HG03045 (cell line): ENCODE data around the gene SH2D4B.
"Not testable (repeated sequence)": the region's sequence is repeated elsewhere in the genome, so short reads cannot be mapped to it uniquely, and the experiment has no call there.

Experiments
- ATAC-seq: cut with Tn5 transposase; IDR thresholded peaks from one replicate; pipeline ENCODE4 v1.9.1; 2021; ENCODE audit warnings: mild to moderate bottlenecking, moderate library complexity; ENCODE audit not compliant: unreplicated experiment

SH2D4B gene

GRCh38 chr10:80542053-80542452 lies 4.4 kb downstream of the SH2D4B start:
- ATAC-seq, result no peak

GRCh38 chr10:80542652-80543318 lies 5.1 kb downstream of the SH2D4B start:
- no peak for ATAC-seq

GRCh38 chr10:80543319-80543672 lies 5.6 kb downstream of the SH2D4B start:
- not testable (repeated sequence) for ATAC-seq

GRCh38 chr10:80544316-80544953 lies 6.7 kb downstream of the SH2D4B start:
- no peak for ATAC-seq

- ATAC-seq, result no peak
Observed at GRCh38 chr10:80545258-80545881, 7.7 kb downstream of the SH2D4B start.

- ATAC-seq, result no peak
Observed at GRCh38 chr10:80552151-80552646, 14.5 kb downstream of the SH2D4B start.

GRCh38 chr10:80553436-80553835 lies 15.7 kb downstream of the SH2D4B start:
- ATAC-seq, result no peak

- no peak for ATAC-seq
Observed at GRCh38 chr10:80554050-80554449, 16.3 kb downstream of the SH2D4B start.

GRCh38 chr10:80555415-80555814 lies 17.7 kb downstream of the SH2D4B start:
- ATAC-seq, result no peak

GRCh38 chr10:80561950-80562349 lies 24.2 kb downstream of the SH2D4B start:
- no peak for ATAC-seq

GRCh38 chr10:80567292-80567691 lies 29.6 kb downstream of the SH2D4B start:
- no peak for ATAC-seq

- ATAC-seq, result no peak
Observed at GRCh38 chr10:80569131-80569895, 31.6 kb downstream of the SH2D4B start.

GRCh38 chr10:80571352-80571751 lies 33.6 kb downstream of the SH2D4B start:
- no peak for ATAC-seq

- no peak for ATAC-seq
Observed at GRCh38 chr10:80579181-80579763, 41.6 kb downstream of the SH2D4B start.

GRCh38 chr10:80579849-80580637 lies 42.3 kb downstream of the SH2D4B start:
- ATAC-seq, result no peak

GRCh38 chr10:80580638-80581468 lies 43.2 kb downstream of the SH2D4B start:
- no peak for ATAC-seq

- no peak for ATAC-seq
Observed at GRCh38 chr10:80581469-80581835, 43.8 kb downstream of the SH2D4B start.

GRCh38 chr10:80582286-80582960 lies 44.7 kb downstream of the SH2D4B start:
- no peak for ATAC-seq

GRCh38 chr10:80583685-80584084 lies 46.0 kb downstream of the SH2D4B start:
- no peak for ATAC-seq
